Hepatocyte (in vitro differentiated cells): ENCODE results near the gene SYNRG.

Experiments
- EZH2 ChIP-seq: fragments of 200-600 bp; sonication (generic); IDR thresholded peaks from 2 replicates; pipeline ENCODE4 v1.6.1; 2016; ENCODE audit warnings: antibody characterized with exemption, mild to moderate bottlenecking, borderline replicate concordance
- EZH2phosphoT487 ChIP-seq: fragments of 200-600 bp; sonication (generic); IDR thresholded peaks from one replicate; pipeline ENCODE4 v1.6.1; 2018; ENCODE audit warnings: antibody characterized with exemption, mild to moderate bottlenecking, low read depth, moderate library complexity; ENCODE audit not compliant: unreplicated experiment, severe bottlenecking
- TF ChIP-seq, protein P1 (sequence below): fragments of 200-600 bp; sonication (generic); IDR thresholded peaks from 2 replicates; pipeline ENCODE4 v1.5.1; 2016; ENCODE audit warnings: antibody characterized with exemption, mild to moderate bottlenecking; ENCODE audit not compliant: poor library complexity

DNA sequence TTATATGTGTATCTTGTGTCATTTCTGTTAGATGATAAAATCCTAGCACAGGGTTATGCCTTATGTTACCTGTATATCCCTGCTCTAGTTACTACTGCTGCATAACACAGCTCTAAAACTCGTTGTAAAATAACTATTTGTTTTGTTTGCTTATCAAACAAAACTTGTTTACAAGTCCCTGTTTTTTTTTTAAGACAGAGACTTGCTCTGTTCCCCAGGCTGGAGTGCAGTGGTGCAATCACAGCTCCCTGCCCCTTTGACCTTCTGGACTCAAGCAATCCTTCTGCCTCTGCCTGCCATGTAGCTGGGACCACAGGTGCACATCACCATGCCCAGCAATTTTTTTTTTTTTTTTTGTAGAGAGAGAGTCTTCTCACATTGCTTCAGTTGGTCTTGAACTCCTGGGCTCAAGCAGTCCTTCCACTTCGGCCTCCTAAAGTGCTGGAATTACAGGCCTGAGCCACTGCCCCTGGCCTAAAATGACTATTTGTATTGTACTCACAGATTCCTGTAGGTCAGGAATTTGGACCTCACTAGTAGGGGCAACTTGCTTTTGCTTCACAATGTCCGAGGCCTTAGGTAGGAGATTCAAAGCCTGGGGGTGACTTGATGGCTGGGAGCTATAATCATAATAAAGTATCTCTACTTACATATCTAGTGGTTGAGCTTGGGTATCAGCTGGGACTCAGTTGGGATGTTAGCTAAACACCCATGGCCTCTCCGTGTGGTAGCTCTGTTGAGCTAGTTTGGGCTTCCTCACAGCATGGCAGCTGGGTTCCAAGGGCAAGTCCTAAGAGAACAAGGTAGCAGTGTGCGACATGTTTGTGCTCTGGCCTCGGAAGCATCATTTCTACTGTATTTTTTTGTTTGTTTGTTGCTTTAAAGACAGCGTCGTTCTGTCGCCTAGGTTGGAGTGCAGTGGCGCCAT lies 106.9 kb downstream of the SYNRG start:
- TF ChIP-seq EZH2 (no peak), EZH2phosphoT487 (no peak)
- TF ChIP-seq, protein P1, sequence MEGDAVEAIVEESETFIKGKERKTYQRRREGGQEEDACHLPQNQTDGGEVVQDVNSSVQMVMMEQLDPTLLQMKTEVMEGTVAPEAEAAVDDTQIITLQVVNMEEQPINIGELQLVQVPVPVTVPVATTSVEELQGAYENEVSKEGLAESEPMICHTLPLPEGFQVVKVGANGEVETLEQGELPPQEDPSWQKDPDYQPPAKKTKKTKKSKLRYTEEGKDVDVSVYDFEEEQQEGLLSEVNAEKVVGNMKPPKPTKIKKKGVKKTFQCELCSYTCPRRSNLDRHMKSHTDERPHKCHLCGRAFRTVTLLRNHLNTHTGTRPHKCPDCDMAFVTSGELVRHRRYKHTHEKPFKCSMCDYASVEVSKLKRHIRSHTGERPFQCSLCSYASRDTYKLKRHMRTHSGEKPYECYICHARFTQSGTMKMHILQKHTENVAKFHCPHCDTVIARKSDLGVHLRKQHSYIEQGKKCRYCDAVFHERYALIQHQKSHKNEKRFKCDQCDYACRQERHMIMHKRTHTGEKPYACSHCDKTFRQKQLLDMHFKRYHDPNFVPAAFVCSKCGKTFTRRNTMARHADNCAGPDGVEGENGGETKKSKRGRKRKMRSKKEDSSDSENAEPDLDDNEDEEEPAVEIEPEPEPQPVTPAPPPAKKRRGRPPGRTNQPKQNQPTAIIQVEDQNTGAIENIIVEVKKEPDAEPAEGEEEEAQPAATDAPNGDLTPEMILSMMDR, result no peak
